HuH-7.5 (cell line): ENCODE data around the gene GLS.
"Not testable (repeated sequence)": the region's sequence is repeated elsewhere in the genome, so short reads cannot be mapped to it uniquely, and the experiment has no call there.

Experiments
- DNase-seq: peaks from one replicate; pipeline ENCODE4 v3.0.0; 2011; ENCODE audit warnings: low spot score

GLS gene

GRCh38 chr2:190933361-190933760 lies 52.7 kb downstream of the GLS start:
- DNase-seq, result no peak

- DNase-seq, result no peak
These were observed 54.4 kb downstream of the GLS start for GRCh38 chr2:190935054-190935453.

DNA sequence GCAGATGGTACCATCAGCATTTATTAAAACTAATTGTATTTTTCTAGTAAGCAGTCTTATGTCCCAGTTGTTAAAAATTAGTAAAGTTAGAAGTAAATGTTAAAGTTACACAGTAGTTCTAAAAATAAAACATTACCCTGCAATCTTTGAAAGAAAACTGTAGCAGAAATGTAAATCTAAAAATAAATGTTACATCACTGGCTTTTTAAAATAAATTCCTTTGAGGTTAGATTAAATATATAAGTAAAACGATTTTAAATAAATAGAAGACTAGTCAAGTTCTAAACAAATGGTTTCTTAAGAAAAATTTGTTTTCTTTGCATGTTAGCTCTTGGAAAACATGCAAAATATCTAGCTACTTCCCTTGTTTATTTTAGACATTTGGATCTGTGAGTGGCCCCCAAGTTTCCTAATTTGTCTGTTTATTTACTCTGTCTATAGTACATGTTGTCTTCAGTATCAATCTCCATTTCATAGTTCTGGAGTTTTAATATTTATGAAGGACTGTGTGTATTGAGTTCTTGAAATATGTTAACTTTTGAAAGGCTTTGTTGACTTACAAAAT lies 58.2 kb downstream of the GLS start:
- DNase-seq, result no peak

DNA sequence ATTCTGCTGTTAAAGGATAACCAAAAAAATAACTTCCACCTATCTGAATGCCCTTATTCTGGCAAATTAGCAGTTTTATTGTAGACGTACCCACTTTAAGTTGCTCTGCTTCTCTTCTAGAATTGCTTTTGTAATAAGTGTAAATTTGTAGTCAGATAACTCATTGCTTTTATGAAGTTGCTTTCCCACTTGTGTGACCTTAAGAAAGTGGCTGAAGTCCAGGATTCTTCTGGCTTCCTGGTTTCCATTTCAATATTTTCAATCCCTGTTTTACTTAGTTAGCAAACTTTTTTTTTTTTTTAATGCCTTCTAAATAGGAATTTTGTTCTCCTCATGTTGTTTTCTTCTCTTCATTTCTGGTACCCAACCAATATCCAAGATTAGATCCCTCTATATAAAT lies 59.8 kb downstream of the GLS start:
- no peak for DNase-seq

- DNase-seq, result no peak
These were observed 61.0 kb downstream of the GLS start for GRCh38 chr2:190941571-190941970.

- no peak for DNase-seq
These were observed 62.1 kb downstream of the GLS start for GRCh38 chr2:190942697-190943096.

- no peak for DNase-seq
These were observed 63.1 kb downstream of the GLS start for GRCh38 chr2:190943706-190944105.

- DNase-seq, result no peak
These were observed 66.5 kb downstream of the GLS start for GRCh38 chr2:190947141-190947540.

GRCh38 chr2:190947711-190948251 lies 67.2 kb downstream of the GLS start:
- DNase-seq, result no peak

- no peak for DNase-seq
These were observed 68.0 kb downstream of the GLS start for GRCh38 chr2:190948671-190949070.

DNA sequence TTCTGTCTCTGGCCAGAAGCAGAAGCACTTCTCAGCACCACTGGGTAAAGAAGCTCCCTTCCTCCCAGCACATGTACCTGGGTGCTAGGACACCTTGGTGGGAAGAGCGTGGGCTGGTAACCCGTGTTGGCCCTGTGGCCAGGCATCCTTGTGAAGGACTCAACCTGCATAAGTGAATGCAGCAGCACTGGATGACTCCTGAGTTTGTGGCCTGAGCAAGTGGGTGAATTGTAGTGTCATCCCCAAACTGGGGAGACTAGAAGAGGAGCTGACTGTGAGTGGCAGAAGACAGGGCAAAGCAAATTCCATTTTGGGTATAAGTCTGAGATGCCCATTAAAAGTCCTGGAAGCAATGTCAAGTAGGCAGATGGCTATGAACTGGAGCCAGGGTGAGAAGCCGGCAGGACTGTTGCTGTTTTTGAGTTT lies 70.0 kb downstream of the GLS start:
- no peak for DNase-seq

DNA sequence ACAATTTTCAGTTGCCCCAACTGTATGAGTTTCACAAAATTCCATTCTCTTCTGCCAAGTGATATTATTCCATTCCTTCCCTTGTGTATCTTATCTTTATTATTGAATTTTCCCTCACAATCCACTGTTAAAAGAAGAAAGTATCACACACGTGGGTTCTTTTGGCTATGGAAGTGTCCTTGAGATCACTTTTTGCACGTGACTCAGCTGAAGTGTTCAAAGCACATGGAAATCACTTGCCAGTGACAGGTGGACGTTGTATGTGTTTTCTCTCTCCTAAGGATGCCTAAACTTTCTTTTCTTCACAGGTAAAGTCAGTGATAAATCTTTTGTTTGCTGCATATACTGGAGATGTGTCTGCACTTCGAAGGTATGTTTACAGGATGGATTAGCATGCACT lies 72.6 kb downstream of the GLS start:
- DNase-seq, result no peak

GRCh38 chr2:190959911-190960788 lies 79.5 kb downstream of the GLS start:
- no peak for DNase-seq

GRCh38 chr2:190961117-190961516 lies 80.5 kb downstream of the GLS start:
- not testable (repeated sequence) for DNase-seq

DNA sequence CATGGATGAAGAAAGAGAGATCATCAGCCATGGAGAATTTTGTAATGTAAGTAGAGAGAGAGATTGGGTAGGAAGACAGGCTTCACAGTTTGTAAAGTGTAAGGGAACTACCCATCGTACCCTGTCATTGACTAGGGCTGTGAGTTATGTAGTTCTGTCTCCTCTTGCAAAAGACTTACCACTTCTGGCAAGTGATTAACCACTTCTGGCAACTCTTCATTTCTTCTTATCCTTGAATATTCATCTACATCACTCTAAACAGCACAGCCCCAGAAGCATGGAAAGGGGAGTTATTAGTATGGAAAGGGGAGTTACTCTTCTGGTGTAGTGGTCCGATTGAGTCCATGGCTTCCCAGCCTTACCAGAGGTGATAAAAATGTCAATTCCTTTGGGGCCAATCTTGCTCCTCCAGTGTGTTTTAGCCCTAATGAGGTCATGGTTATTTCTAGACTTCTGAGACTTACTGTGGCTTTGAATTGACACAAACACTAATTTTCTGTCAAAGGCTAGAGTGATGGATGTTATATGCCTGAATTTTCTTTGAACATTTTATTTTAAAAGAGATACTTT lies 81.4 kb downstream of the GLS start:
- no peak for DNase-seq

GRCh38 chr2:190963088-190963487 lies 82.5 kb downstream of the GLS start:
- no peak for DNase-seq

- no peak for DNase-seq
These were observed 83.7 kb downstream of the GLS start for GRCh38 chr2:190964170-190964795.

DNA sequence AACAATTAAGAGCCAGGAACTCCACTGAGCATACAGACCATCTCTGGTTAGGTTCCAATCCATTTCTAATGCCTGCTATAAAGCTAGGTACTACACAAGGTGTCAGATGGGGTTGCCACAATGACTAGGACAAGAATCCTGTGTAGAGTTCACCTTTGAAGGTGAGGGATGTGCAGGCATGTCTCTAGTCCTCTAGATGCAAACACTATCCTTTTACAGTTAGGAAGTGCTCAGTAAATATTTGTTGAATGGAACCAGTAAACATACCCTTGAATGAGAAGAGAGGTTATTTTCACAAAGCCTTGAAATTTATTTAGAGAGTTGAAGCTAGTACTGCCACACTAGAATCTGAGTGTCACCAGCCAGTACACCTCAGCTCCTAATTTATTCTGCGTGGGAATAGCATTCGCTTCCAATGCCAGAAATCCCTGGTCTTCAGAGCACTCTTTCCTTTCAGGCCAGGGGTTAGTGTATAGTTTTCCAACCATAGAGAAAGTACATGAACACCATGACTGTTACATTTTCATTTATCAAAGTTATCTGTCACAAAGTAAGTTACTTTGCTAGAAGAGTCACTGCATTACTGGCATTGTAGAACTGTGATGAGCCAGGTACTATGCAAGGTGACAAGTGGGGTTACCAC lies 85.1 kb downstream of the GLS start:
- no peak for DNase-seq

- DNase-seq, result no peak
These were observed 87.9 kb downstream of the GLS start for GRCh38 chr2:190968522-190968921.

GRCh38 chr2:190970160-190970559 lies 89.5 kb downstream of the GLS start:
- no peak for DNase-seq

GRCh38 chr2:190970873-190971506 lies 90.4 kb downstream of the GLS start:
- DNase-seq, result no peak

- no peak for DNase-seq
These were observed 91.6 kb downstream of the GLS start for GRCh38 chr2:190972213-190972612.
